Naive B cell (primary cell): ENCODE data around the gene PER3. TPM values are rescaled to one million over a fixed set of nuclear protein-coding genes. Genes with fewer than 3 reads are reported as not detected.

ENCODE experiments used
- ATAC-seq, 2 donors: fragments of 150-1000 bp; cut with Tn5 transposase; 2 replicates each; pipeline ENCODE4 v1.10.0; 2021; ENCODE audit warnings: low read depth in 2 of 2, mild to moderate bottlenecking in 2 of 2, moderate library complexity in 2 of 2
- DNase-seq: peaks from one replicate; pipeline ENCODE4 v3.0.0; 2022
- H3K27ac Mint-ChIP-seq, 6 donors: one replicate each; pipeline ENCODE4 v1.8.0; 2020 to 2022; ENCODE audit warnings: mild to moderate bottlenecking in 6 of 6, mixed read lengths in 6 of 6, moderate library complexity in 5 of 6, inconsistent platforms in 2 of 6
- H3K27me3 Mint-ChIP-seq, 3 donors: one replicate each; pipeline ENCODE4 v1.8.0; 2021 to 2022; ENCODE audit warnings: mixed read lengths in 3 of 3, mild to moderate bottlenecking in 1 of 3
- H3K36me3 Mint-ChIP-seq, 2 donors: one replicate each; pipeline ENCODE4 v1.8.0; 2020 to 2022; ENCODE audit warnings: mixed read lengths in 2 of 2, inconsistent platforms in 1 of 2, mild to moderate bottlenecking in 1 of 2
- H3K4me1 Mint-ChIP-seq, 3 donors: one replicate each; pipeline ENCODE4 v1.8.0; 2020 to 2022; ENCODE audit warnings: mixed read lengths in 3 of 3, inconsistent platforms in 1 of 3, mild to moderate bottlenecking in 1 of 3, moderate library complexity in 1 of 3
- H3K4me3 Mint-ChIP-seq, 8 donors: one replicate each; pipeline ENCODE4 v1.8.0; 2020 to 2022; ENCODE audit warnings: mild to moderate bottlenecking in 8 of 8, mixed read lengths in 8 of 8, moderate library complexity in 8 of 8, inconsistent platforms in 2 of 8
- H3K9me3 Mint-ChIP-seq, 7 donors: one replicate each; pipeline ENCODE4 v1.8.0; 2020 to 2022; ENCODE audit warnings: mixed read lengths in 7 of 7, mild to moderate bottlenecking in 5 of 7, inconsistent platforms in 2 of 7, moderate library complexity in 1 of 7
- polyA plus RNA-seq, 6 donors: library from polyadenylated mRNA; unstranded; fragments of 300-500 nt; fragmentation: Illumina TruSeq; gene quantifications; one replicate each; pipeline ENCODE4 v1.2.3, GENCODE V29; 2021; ENCODE audit warnings: low read depth in 6 of 6

The PER3 gene
- polyA plus RNA-seq, 6 donors from 2014 or later, result 0.48 to 2.7 (median 1.6) TPM

GRCh38 chr1:7767176-7767575, 16.9 kb upstream of the PER3 start:
- Mint-ChIP-seq H3K9me3 (no peaks in the 10 kb centered on the region), H3K4me1 (peaks cover 6 to 14% (median 12%) of the 10 kb centered on the region in 3 donors), H3K36me3 (no peaks in the 10 kb centered on the region), H3K27ac (peak overlapping the region in 1 of 6 donors; percentile 63), H3K4me3 (peak overlapping the region in 1 of 8 donors; percentile 22), H3K27me3 (peaks cover 0 to 4% (median 0%) of the 10 kb centered on the region in 3 donors)
- ATAC-seq, result no peak
- no peak for DNase-seq

GRCh38 chr1:7768583-7768982, 15.5 kb upstream of the PER3 start:
- peaks cover 0 to 4% (median 0%) of the 10 kb centered on the region in 3 donors for H3K27me3 Mint-ChIP-seq
- H3K36me3 Mint-ChIP-seq, result no peaks in the 10 kb centered on the region
- peaks cover 9 to 24% (median 17%) of the 10 kb centered on the region in 3 donors for H3K4me1 Mint-ChIP-seq
- no peak for ATAC-seq
- peak overlapping the region in 1 of 8 donors; percentile 89 for H3K4me3 Mint-ChIP-seq
- H3K9me3 Mint-ChIP-seq, result no peaks in the 10 kb centered on the region
- no peak overlapping the region for H3K27ac Mint-ChIP-seq
- no peak for DNase-seq

- H3K4me3 Mint-ChIP-seq, result peak overlapping the region in 6 of 8 donors; percentile 2 to 94 (median 58)
- ATAC-seq (no peak), DNase-seq (no peak)
- H3K27ac Mint-ChIP-seq, result peak overlapping the region in 1 of 6 donors; percentile 50
- no peaks in the 10 kb centered on the region for H3K9me3 Mint-ChIP-seq
- H3K4me1 Mint-ChIP-seq, result peaks cover 13 to 27% (median 23%) of the 10 kb centered on the region in 3 donors
- H3K27me3 Mint-ChIP-seq, result peaks cover 0 to 4% (median 0%) of the 10 kb centered on the region in 3 donors
- peaks cover 3 to 8% of the 10 kb centered on the region in 2 donors for H3K36me3 Mint-ChIP-seq
Observed at GRCh38 chr1:7769673-7770412, 14.2 kb upstream of the PER3 start.

GRCh38 chr1:7770669-7770996, 13.5 kb upstream of the PER3 start:
- H3K36me3 Mint-ChIP-seq, result peaks cover 3 to 8% of the 10 kb centered on the region in 2 donors
- no peaks in the 10 kb centered on the region for H3K9me3 Mint-ChIP-seq
- peaks cover 13 to 27% (median 27%) of the 10 kb centered on the region in 3 donors for H3K4me1 Mint-ChIP-seq
- H3K27me3 Mint-ChIP-seq, result no peaks in the 10 kb centered on the region
- peak; percentile 43 to 51 for ATAC-seq
- H3K27ac Mint-ChIP-seq, result peak overlapping the region in 5 of 6 donors; percentile 29 to 91 (median 87)
- H3K4me3 Mint-ChIP-seq, result peak overlapping the region; percentile 83 to 94 (median 90)
- no peak for DNase-seq

GRCh38 chr1:7770997-7771822, 12.9 kb upstream of the PER3 start, which contains the start of gene VAMP3:
TSS of gene VAMP3 (plus strand) at chr1:7771296. CDS start at chr1:7771384, 88 bp downstream.
- ATAC-seq (peak; percentile 91 to 93), DNase-seq (peak; percentile 78)
- Mint-ChIP-seq H3K27ac (peak within 1 kb of the TSS; percentile 61 to 97 (median 88)), H3K4me3 (peak within 1 kb of the TSS; percentile 87 to 94 (median 90)), H3K4me1 (peaks cover 13 to 33% (median 27%) of the 10 kb centered on the region in 3 donors), H3K27me3 (no peaks in the 10 kb centered on the region), H3K9me3 (no peaks in the 10 kb centered on the region), H3K36me3 (peaks cover 3 to 8% of the 10 kb centered on the region in 2 donors)

- peak overlapping the region; percentile 83 to 94 (median 90) for H3K4me3 Mint-ChIP-seq
- H3K36me3 Mint-ChIP-seq, result peaks cover 3 to 8% of the 10 kb centered on the region in 2 donors
- ATAC-seq (peak in 1 of 2 donors; percentile 4), DNase-seq (no peak)
- no peaks in the 10 kb centered on the region for H3K9me3 Mint-ChIP-seq
- H3K4me1 Mint-ChIP-seq, result peaks cover 13 to 35% (median 27%) of the 10 kb centered on the region in 3 donors
- peak overlapping the region; percentile 38 to 97 (median 86) for H3K27ac Mint-ChIP-seq
- H3K27me3 Mint-ChIP-seq, result no peaks in the 10 kb centered on the region
Observed at GRCh38 chr1:7771823-7772299, 12.2 kb upstream of the PER3 start.

- ATAC-seq (no peak), DNase-seq (no peak)
- H3K9me3 Mint-ChIP-seq, result no peaks in the 10 kb centered on the region
- H3K4me1 Mint-ChIP-seq, result peaks cover 17 to 33% (median 23%) of the 10 kb centered on the region in 3 donors
- H3K27me3 Mint-ChIP-seq, result no peaks in the 10 kb centered on the region
- peaks cover 3 to 8% of the 10 kb centered on the region in 2 donors for H3K36me3 Mint-ChIP-seq
- H3K4me3 Mint-ChIP-seq, result peak overlapping the region in 1 of 8 donors; percentile 3
- no peak overlapping the region for H3K27ac Mint-ChIP-seq
Observed at GRCh38 chr1:7777591-7777990, 6.5 kb upstream of the PER3 start.

- Mint-ChIP-seq H3K27ac (no peak overlapping the region), H3K4me3 (no peak overlapping the region), H3K36me3 (peaks cover 3 to 8% of the 10 kb centered on the region in 2 donors), H3K27me3 (no peaks in the 10 kb centered on the region), H3K4me1 (peaks cover 20 to 35% (median 28%) of the 10 kb centered on the region in 3 donors), H3K9me3 (no peaks in the 10 kb centered on the region)
- DNase-seq (no peak), ATAC-seq (no peak)
Observed at GRCh38 chr1:7778133-7778628, 5.9 kb upstream of the PER3 start.

GRCh38 chr1:7780976-7781375, 3.1 kb upstream of the PER3 start:
- Mint-ChIP-seq H3K9me3 (no peaks in the 10 kb centered on the region), H3K27me3 (no peaks in the 10 kb centered on the region), H3K4me3 (peak overlapping the region in 1 of 8 donors; percentile 68), H3K4me1 (peaks cover 15 to 31% (median 18%) of the 10 kb centered on the region in 3 donors), H3K27ac (peak overlapping the region in 1 of 6 donors; percentile 47), H3K36me3 (no peaks in the 10 kb centered on the region)
- ATAC-seq (no peak), DNase-seq (no peak)

- peak overlapping the region in 7 of 8 donors; percentile 30 to 68 (median 54) for H3K4me3 Mint-ChIP-seq
- H3K27me3 Mint-ChIP-seq, result no peaks in the 10 kb centered on the region
- peaks cover 15 to 26% (median 21%) of the 10 kb centered on the region in 3 donors for H3K4me1 Mint-ChIP-seq
- H3K36me3 Mint-ChIP-seq, result no peaks in the 10 kb centered on the region
- ATAC-seq (no peak), DNase-seq (no peak)
- H3K27ac Mint-ChIP-seq, result peak overlapping the region in 4 of 6 donors; percentile 22 to 90 (median 48)
- no peaks in the 10 kb centered on the region for H3K9me3 Mint-ChIP-seq
Observed at GRCh38 chr1:7781501-7781900, 2.6 kb upstream of the PER3 start.

- no peaks in the 10 kb centered on the region for H3K27me3 Mint-ChIP-seq
- H3K27ac Mint-ChIP-seq, result peak overlapping the region in 5 of 6 donors; percentile 22 to 90 (median 30)
- ATAC-seq (no peak), DNase-seq (peak; percentile 36)
- peak overlapping the region; percentile 38 to 92 (median 76) for H3K4me3 Mint-ChIP-seq
- no peaks in the 10 kb centered on the region for H3K9me3 Mint-ChIP-seq
- peaks cover 15 to 26% (median 24%) of the 10 kb centered on the region in 3 donors for H3K4me1 Mint-ChIP-seq
- H3K36me3 Mint-ChIP-seq, result no peaks in the 10 kb centered on the region
Observed at GRCh38 chr1:7781923-7782495, 2.1 kb upstream of the PER3 start.

- Mint-ChIP-seq H3K4me1 (peaks cover 15 to 26% (median 24%) of the 10 kb centered on the region in 3 donors), H3K36me3 (no peaks in the 10 kb centered on the region), H3K27ac (peak overlapping the region in 4 of 6 donors; percentile 24 to 68 (median 58)), H3K9me3 (no peaks in the 10 kb centered on the region), H3K27me3 (no peaks in the 10 kb centered on the region), H3K4me3 (peak overlapping the region; percentile 38 to 92 (median 76))
- ATAC-seq (no peak), DNase-seq (peak; percentile 11)
Observed at GRCh38 chr1:7783178-7783711, 846 bp upstream of the PER3 start.
